OCI-LY1 (cell line): ENCODE results near the gene TPST2.

Experiments used
- CTCF ChIP-seq: fragments of 200-600 bp; sonication (generic), shearing (Covaris generic); IDR thresholded peaks from 2 replicates; pipeline ENCODE4 v1.5.1; 2017; ENCODE audit warnings: mild to moderate bottlenecking, antibody characterized with exemption, low read length, moderate library complexity, mixed read lengths
- EZH2 ChIP-seq: fragments of 200-600 bp; sonication (generic), shearing (Covaris generic); IDR thresholded peaks from 2 replicates; pipeline ENCODE4 v1.8.0; 2017; ENCODE audit warnings: borderline replicate concordance, mixed run types, mild to moderate bottlenecking, antibody characterized with exemption, low read length, moderate library complexity, mixed read lengths

- no peak for TF ChIP-seq CTCF
- TF ChIP-seq EZH2 = no peak
These were observed 103.5 kb downstream of the TPST2 start for GRCh38 chr22:26486394-26486793.
